Activated CD4-positive, CD25-positive, alpha-beta regulatory T cell treated with anti-CD3 and anti-CD28 coated beads, Interleukin-2, amount 50 U/mL, for 16 hours (primary cell): ENCODE data around the gene ITGA2.

Experiments used
- DNase-seq: peaks from one replicate; pipeline ENCODE4 v3.0.0-alpha.2; 2020; ENCODE audit warnings: low read depth, low spot score

Gene ITGA2

DNA sequence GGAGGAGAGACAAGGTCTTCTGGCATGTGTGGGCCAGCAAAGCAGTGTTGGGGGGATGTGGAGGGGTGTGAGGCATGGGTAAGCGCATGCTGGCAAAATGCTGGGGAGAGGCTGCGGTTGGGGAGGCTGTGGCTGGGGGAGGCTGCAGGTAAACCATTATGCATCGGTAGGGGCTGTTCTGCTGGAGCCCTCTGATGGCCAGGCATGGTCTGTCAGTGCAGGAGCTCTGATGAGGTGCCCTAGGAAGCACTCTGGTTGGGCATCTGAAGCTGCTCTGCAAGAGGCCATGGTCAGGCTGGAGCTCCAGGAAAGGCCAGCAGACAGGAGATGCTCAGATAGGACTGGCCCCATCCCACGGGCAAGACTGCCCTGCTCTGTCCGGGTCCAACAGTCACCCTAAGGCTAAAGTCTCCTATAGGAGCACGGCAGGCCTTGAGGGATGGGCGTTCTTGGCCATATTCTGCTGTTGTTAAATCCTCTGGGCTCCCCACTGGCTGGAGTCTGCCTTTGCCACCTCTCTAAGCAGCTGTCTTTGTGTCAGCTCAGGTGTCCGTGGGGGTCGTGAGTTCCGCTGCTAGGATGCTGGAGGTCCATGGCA, 28.7 kb downstream of the ITGA2 start:
- no peak for DNase-seq

DNA sequence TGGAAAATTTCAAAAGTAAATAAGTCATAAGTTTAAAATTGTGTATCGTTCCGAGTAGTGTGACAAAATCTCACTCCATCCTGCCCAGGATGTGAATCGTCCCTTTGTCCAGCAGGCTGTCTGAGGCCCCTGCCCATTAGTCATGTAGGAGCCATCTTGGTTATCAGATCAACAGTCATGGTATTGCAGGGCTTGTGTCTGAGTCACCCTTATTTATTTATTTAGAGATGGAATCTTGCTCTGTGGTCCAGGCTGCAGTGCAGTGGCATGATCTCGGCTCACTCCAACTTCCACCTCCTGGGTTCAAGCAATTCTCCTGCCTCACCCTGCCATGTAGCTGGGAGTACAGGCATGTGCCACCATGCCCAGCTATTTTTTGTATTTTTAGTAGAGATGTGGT, 30.2 kb downstream of the ITGA2 start:
- DNase-seq = no peak

DNA sequence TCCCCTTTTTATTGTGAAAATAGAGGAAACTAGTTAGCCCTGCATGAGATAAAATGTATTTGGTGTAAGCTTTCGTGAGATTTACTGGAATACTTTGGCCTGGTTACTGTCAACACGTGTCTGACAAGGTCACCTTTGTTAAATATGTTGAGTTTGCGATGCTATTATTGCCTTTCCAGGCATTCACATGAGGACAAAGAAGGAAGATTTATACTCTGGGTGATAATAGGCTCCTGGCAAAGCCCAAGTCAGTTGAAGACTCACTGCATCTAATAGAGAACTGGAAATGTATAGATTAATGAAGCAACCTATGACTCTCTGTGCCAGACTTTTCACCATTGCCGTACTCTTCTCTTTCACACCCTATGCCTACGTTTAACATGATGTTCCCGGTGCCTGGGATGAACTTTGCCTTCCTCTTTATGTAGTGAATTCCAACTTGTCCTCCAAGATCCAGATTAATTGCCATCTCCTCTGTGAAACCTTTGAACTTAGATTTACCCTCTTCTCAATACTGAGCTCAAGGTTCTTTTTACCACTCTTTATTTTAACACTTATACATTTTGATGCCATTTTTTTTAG, 33.9 kb downstream of the ITGA2 start:
- no peak for DNase-seq

DNA sequence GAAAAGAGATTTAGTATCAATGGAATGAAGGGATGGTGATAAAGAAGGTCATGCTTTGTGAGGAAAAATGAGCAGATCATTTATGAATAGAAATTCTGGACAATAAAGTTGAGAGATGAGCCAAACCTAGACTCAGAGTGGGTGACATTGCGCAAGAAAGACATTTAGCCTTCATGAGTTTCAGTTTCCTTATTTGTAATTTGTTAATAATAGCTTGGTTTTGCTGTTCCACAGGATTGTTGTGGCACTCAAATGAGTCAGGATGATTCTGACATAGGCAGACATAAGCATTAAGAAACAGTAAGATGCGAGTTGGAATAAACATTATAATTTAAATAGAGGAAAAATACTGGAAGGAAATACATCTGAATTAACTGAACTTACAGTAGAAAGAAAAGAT, 34.8 kb downstream of the ITGA2 start:
- DNase-seq = no peak

DNA sequence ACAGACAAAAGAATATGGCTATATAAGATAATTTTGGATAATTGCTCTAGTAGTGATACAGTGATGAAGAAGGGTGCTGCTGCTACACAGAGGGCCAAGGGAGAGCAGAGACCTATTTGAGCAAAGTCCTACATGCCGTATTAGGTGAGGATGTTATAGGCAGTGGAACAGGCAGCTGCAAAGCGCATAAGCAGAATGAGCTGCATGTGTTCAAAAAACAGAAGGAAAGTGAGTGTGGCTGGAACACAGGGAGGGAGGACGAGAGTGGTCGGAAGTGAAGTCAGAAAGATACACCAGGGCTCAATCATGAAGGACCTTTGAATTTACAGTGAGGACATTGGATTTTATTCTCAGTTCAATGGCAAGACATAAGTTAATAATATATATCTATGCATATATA, 35.4 kb downstream of the ITGA2 start:
- DNase-seq = no peak

- no peak for DNase-seq
Measured at GRCh38 chr5:53025487-53025886, 36.3 kb downstream of the ITGA2 start.

- DNase-seq = no peak
Measured at GRCh38 chr5:53027913-53028312, 38.8 kb downstream of the ITGA2 start.

- DNase-seq = no peak
Measured at GRCh38 chr5:53029608-53030007, 40.5 kb downstream of the ITGA2 start.

DNA sequence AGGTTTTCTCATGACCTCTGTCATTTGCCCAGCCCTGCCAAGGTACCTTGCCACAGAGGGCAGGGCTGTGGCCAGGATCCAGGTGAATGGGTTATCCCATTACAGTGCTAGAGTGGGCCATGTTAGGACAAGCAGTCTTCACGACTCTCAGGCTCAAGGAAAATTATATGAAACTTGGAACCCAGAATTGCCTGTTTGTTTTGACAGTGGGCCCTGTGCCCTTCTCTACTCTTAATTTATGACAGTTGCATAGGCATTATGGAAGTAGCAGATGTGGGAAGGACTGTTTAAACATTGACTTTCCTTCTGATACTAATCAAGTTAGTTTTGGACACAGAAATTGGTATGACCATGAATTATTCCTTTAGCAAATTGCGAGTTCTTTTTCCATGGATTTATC, 41.7 kb downstream of the ITGA2 start:
- no peak for DNase-seq

DNA sequence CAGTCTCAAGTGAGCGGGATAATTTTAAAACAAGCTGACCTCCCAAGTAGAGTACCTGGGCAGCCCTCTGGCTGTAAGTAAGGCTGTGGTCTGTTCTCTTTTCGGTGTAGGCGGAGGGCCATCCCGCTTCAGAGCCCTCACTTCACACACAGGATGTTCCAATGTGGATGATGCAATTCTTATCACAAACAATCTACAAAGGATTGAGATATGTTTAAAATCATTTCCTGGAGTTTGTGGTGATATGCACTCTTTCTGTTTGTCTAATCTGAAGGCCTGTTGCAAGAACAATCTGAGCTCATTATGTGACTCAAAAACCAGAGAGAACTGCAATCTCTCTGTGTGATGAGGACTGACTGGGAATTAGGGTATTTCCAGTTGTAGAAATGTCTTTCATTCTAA, 42.5 kb downstream of the ITGA2 start:
- DNase-seq = no peak

DNA sequence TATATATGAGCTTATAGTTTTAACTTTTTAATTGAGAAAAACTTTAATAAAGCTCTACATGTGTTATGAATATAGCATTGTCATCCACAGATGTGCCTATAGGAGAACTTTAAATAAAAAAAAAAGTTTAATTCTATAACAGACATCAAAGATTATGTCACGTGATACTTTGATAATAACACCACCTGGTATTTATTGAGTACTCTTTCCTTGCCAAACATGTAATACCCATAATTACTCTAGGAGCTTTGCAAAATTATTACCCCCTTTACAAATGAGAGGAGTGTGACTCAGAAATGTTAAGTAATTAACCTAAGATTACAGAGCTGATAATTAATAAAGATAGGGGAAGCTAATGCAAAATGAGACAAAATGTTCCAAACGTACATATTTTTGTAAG, 43.0 kb downstream of the ITGA2 start:
- no peak for DNase-seq

DNA sequence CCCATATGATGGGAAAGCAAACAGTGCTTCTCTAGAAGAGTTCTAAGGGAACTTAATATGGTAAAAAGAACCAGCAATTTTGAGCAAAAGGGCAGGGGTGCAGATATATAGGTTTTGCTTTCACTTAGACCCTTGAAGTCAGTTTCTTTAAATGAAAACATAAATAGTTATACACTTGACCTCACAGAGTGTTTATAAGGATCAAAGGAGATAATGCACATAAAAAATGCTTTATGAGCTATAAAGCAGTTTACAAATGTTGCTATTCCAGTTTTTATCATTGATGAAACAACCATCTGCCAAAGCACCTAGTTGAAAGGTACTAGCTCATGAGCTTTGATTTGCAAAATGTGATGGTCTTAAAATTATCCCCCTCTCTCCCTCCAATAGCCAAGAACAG, 45.7 kb downstream of the ITGA2 start:
- no peak for DNase-seq

DNA sequence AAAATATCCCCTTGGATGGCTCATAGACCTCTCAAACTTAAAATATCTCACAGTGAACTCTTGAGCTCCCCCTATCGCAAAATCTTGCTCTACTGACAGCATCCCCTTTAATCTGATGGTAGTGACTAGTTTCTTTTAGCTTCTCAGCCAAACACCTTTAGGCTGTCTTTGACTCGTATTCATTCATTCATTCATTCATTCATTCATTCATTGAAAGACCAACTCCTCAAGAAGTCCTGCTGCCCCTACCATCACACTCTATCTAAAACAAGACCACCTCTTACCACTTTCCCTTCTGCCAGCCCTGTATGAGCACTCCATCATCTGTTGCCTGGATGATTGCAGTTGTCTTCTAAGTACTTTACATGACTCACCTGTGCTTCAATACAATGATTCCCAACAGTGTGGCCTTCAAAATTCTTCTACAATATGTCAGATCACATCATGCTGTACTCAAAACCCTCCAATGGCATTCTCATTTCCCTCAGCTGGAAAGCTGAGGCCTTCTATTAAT, 46.8 kb downstream of the ITGA2 start:
- DNase-seq = no peak

DNA sequence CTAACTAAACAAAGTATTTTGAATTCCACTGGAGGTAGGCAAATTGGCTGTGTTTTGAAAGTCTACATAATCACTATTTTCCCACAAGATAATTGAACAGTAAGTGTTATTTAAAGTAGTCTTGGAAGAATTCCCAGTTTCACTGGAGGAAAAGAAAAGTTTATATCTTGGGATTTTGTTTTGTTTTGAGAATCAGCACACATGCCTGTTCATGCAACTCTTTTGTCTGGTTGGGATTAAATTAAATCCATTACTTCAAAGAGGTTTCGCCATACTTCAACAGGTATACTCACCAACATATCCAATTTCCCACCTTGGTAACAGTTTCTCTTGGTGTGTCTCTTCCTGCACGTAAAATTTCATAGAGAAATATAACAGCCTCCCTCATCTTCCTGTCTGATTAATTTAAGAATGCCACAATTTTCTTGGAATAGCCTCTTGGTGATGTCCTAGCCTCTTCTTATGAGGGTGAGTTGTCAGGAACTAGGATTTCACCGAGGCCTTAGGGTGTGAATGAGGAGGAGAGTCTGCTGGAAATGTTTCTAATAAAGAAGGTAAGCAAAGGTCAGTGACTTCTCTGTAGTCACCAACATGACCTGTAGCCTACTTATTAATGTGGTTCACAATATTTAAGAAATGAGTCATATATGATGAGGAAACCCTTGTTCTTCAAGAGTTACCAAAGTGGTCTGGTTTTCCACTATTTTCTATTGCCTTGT, 48.1 kb downstream of the ITGA2 start:
- DNase-seq = no peak

DNA sequence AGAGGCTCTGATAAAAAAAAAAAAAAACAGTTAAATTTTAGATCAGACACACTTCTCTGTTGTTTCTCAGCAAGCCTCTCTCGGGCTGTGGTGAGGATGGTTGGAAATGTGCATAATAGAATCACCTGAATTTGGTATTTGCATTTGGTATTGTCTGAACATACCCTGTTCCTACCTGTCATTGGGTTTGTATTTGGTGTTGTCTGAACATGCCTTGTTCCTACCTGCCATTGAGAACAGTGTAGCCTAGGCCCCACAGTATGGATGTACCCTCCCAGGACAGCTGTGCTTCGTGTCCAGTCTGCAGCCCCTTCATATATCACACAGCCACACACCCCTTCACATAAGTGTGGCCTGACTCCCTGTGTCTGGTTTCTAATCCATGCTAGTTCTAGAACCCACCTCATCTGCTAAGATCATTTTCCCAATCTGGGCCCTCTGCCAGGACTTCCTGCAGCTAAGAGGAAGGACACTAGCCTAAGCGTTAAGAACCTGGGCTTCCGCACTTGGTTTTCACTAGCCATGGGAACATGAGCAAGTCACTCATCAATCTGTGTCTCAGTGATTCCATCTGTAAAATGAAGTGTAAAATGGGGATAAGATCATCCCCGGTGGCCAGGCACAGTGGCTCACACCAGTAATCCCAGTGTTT, 49.2 kb downstream of the ITGA2 start:
- DNase-seq = no peak

GRCh38 chr5:53039855-53040254, 50.7 kb downstream of the ITGA2 start:
- no peak for DNase-seq

DNA sequence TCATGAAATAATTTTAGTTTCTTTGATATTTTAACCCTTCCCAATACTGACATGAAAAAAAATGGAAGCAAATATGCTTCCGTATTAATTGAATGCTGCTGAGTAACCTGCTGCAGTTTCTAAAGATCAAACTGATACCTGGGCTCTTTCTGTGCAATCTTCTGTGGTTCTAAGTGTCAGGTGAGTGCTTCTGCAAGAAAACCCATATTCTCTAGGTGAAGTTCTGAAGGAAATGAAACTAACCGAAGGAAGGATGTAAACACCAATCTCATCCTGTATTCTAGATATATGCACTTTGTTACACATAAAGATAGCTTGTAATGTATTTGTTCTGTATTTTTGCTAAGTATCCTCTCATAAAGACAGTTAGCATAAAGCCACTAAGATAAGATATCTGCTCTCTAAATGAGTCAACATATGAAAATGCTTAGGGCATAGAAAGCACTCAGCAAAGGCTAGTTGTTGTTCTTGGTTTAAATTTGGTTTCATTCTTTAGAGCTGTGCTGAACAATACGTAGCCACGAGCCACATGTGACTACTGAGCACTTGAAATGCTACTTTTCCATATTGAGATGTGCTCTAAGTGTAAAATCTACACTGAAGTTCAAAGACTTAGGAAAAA, 52.0 kb downstream of the ITGA2 start:
- no peak for DNase-seq

DNA sequence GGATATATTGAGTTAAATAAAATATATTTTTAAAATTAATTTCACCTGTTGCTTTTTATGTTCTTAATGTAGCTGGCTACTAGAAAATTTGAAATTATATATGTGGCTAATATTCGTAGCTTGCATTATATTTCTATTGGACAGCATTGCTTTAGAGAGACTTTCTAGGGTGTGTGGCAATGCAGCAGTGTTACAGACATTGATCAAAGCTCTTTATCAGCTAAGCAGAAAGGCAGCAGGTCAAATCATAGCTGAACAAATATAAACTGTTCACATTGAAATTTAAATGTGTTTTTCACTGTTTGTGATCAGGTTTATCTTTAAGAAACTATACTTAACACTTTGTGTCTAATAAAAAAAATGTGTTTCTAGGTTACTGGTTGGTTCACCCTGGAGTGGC, 52.6 kb downstream of the ITGA2 start:
- no peak for DNase-seq

DNA sequence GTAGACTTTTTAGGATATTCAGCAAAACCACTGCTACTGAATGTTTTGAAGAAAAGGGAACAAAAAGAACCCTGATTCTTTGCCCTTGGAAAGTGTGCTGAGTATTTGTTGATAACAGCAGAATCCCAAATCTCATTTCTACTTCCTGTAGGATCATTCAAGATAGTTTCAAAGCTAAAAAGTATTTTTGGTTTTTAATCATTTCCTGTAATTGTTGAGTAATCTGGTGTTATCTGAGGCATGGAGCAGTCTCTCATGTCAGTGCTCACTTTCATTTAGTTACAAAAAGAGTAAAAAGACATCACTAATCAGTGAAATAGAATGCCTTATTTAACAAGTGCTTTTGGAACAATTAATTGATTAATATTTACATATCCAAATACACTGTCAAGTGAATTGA, 56.1 kb downstream of the ITGA2 start:
- DNase-seq = no peak

DNA sequence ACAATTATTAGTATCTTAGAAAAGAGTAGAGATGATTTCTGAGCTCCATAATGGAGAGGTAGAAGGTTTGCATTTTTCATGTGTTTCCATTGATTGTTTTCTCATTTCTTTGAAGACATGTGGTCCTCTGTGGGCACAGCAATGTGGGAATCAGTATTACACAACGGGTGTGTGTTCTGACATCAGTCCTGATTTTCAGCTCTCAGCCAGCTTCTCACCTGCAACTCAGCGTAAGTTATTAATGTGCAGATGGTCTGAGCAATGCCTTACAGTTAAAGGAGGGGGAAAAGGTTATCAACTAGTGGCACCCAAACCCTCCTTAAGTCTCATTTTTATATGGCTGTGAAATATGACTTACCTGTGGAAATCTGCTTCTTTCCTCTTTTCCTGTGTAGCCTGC, 59.1 kb downstream of the ITGA2 start:
- no peak for DNase-seq

- no peak for DNase-seq
Measured at GRCh38 chr5:53052499-53052898, 63.3 kb downstream of the ITGA2 start.

- DNase-seq = no peak
Measured at GRCh38 chr5:53053364-53053763, 64.2 kb downstream of the ITGA2 start.
